ENCODE results near the gene MCHR1.
"Not testable (repeated sequence)": the region's sequence is repeated elsewhere in the genome, so short reads cannot be mapped to it uniquely, and the experiment has no call there.

MCHR1 gene

GRCh38 chr22:40687706-40688105, 8.4 kb downstream of the MCHR1 start:
- DNase-seq (ENCODE audit: low read depth in 3 of 3): no peak

- no peak for DNase-seq (ENCODE audit: low read depth in 3 of 3)
Observed at GRCh38 chr22:40690370-40690769, 11.1 kb downstream of the MCHR1 start.

DNA sequence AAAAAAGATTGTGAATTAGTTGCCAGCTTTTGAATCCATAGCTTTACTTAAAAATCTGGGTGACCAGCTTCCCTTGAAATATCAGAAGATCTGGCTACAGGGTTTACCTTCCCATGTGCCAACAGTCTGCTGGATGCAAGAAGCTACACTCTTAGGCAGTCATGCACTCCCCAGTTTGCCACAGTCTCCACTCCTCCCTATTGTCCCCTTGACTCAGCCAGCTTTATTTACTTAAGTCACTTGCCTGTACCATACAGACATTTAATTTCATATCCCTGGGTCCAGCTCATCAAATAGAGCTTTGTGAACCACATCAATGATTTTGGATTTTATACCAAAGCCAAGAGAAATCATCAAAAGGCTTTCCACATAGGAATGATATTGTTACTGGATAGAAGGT, 12.2 kb downstream of the MCHR1 start:
- DNase-seq (ENCODE audit: low read depth in 3 of 3): no peak

DNA sequence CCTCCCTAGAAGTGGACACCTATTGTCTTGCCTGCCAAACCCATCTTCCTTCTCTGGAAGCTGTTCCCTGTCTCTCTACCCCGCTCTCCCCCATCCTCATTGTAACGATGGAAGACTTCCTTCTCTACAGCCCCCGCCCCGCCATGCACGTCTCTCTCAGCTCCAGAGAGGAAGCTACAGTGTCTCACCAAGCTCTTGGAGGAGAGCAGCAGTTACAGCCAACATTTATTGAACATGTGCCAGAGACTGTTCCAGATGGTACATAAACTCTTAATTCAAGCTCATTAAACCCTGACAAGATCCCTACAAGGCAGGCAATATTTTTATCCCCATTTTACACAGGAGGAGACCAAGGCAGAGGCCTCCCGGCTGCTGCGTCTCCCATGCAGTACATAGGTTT, 15.1 kb downstream of the MCHR1 start:
- no peak for DNase-seq (ENCODE audit: low read depth in 3 of 3)

- DNase-seq (ENCODE audit: low read depth in 3 of 3): no peak
Observed at GRCh38 chr22:40701274-40701673, 22.0 kb downstream of the MCHR1 start.

- DNase-seq (ENCODE audit: low read depth in 3 of 3): no peak
Observed at GRCh38 chr22:40703174-40703573, 23.9 kb downstream of the MCHR1 start.

- no peak for DNase-seq (ENCODE audit: low read depth in 3 of 3)
Observed at GRCh38 chr22:40703736-40704135, 24.5 kb downstream of the MCHR1 start.

- DNase-seq (ENCODE audit: low read depth in 3 of 3): no peak
Observed at GRCh38 chr22:40705918-40706682, 26.8 kb downstream of the MCHR1 start.

GRCh38 chr22:40707154-40707553, 27.9 kb downstream of the MCHR1 start:
- no peak for DNase-seq (ENCODE audit: low read depth in 3 of 3)

GRCh38 chr22:40708177-40708576, 28.9 kb downstream of the MCHR1 start:
- no peak for DNase-seq (ENCODE audit: low read depth in 3 of 3)

GRCh38 chr22:40709752-40710413, 30.6 kb downstream of the MCHR1 start:
- no peak for DNase-seq (ENCODE audit: low read depth in 3 of 3)

DNA sequence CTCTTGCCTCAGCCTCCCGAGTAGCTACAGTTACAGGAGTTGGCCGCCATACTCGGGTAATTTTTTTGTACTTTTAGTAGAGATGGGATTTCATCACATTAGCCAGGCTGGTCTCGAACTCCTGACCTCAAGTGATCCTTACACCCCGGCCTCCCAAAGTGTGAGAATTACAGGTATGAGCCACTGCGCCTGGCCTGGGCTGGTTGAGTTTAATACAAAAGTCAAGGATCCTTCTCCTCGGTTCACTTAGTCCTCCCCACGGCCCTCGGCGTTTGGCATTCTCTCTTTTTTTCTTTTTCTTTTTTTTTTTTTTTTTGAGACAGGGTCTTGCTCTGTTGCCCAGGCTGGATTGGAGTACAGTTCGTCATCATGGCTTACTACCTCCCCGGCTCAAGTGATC, 33.0 kb downstream of the MCHR1 start:
- DNase-seq (ENCODE audit: low read depth in 3 of 3): no peak

DNA sequence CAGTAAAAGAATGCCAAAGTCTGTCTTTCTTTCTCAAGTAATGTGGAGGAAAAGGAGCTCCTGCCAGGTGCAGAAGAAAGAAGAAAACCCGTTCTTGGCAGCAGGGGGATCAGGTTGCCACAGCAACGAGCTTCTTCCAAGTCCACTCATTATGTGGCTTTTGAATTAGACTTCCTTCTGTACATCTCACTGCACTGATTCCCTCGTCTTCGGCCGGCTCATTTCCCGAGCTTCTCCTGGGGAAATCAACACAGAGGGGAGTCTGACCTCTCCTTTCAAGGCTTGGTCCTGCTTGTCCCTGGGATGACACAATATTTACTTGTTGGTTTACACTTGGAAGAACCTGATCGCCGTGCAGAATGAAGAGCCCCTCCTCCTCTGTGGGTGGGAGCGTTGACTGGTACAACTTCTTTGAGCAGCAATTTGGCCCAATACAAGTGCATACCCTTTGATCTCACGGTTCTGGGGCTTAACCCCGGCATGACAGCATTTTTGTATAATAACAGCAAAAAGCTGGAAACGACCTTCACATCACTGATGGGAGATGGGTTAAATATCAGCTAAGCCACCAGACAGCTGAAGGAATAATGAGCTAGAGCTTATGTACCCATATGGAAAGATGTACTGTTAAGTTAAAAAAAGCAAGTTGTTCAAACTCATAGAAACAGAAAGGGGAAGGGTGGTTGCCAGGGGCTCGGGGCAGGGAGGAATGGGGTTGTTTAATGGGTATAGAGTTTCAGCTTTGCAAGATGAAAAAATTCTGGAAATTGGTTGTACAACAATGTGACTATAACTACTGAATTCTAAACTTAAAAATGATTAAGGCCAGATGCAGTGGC, 35.4 kb downstream of the MCHR1 start:
- no peak for DNase-seq (ENCODE audit: low read depth in 3 of 3)

DNA sequence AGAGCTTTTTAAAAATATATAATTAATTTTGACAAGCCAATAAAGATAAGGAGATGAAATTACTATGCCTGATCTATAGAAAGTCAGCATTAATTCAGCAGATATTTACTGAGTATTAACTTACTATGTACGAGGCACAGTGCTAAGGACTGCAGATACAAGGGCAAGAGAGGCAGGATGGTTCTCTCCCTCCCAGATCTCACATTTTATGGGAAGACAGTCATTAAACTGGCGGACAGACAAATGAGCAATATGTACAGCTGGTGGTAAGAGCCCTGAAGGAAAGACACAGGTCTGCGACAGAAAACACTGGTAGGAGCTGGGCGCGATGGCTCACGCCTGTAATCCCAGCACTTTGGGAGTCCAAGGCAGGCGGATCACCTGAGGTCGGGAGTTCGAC, 36.8 kb downstream of the MCHR1 start:
- DNase-seq (ENCODE audit: low read depth in 3 of 3): no peak

- DNase-seq (ENCODE audit: low read depth in 3 of 3): not testable (repeated sequence)
Observed at GRCh38 chr22:40717657-40718056, 38.4 kb downstream of the MCHR1 start.

DNA sequence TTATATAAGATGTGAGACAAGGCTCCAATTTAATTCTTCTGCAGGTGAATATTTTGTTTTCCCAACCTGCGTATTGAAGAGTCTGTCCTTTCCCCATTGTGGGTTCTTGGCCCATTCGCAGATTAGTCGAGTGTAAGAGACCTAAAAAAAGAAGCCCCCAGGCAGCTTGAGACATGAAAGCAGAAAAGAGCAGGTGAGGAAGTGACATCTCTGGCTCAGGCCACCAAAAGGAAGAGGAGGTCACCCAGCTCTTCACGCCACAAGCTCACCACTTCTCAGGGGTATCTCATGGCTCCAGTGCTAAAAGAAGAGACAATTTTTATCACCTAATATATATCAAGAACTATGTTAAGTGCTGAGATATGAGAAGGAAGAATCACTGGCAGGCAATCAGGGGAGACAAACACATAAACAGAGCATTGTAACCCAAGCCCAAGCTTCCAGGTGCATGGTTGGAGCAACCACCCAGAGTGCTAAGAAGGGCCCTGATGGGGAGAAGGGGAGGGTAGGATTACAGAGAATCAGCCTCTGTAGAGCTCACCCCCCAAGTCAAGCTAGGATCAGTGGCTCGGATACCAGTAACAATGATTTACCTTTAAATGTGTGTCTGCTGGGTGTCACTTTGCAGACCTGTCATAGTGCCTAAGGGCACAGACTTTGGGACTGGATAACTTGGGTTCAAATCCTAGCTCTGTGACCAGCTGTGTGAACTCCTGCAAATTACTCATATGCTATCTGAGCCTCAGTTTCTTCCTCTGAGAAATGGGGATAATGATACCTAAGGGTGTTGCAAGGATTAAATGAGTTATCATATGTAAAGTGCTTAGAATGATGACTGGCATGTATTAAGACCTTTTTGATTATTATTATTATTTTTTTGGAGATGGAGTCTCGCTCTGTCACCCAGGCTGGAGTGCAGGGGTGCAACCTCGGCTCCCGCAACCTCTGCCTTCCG, 39.2 kb downstream of the MCHR1 start:
- no peak for DNase-seq (ENCODE audit: low read depth in 3 of 3)

DNA sequence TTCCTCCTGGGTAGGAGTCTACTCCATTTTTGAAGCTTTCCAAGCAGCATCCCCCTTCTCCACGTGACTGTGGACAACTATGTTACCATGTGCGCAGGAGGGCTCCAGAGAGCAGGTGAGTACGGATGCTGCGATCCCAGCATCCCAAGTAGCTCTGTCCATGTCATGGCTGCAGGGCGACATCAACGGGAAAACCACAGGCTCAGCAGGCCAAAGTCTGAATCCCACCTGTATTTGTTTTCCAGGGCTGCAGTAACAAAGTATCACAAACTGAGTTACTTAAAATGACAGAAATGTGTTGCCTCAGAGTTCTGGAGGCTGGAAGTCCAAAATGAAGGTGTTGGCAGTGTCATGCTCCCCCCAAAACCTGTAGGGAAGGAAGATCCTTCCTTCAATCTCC, 40.3 kb downstream of the MCHR1 start:
- DNase-seq (ENCODE audit: low read depth in 3 of 3): no peak

- DNase-seq (ENCODE audit: low read depth in 3 of 3): not testable (repeated sequence)
Observed at GRCh38 chr22:40720156-40720537, 40.9 kb downstream of the MCHR1 start.

- no peak for DNase-seq (ENCODE audit: low read depth in 3 of 3)
Observed at GRCh38 chr22:40720538-40721256, 41.4 kb downstream of the MCHR1 start.

- DNase-seq (ENCODE audit: low read depth in 3 of 3): no peak
Observed at GRCh38 chr22:40721266-40721665, 42.0 kb downstream of the MCHR1 start.

Measured in stimulated activated CD4-positive, alpha-beta T cell treated with anti-CD3 and anti-CD28 coated beads, TNF-alpha, amount 100 ng/mL, for 24 hours (primary cell).